EH (cell line): ENCODE results near the gene SOX8.

Experiments used
- DNase-seq: peaks from one replicate; pipeline ENCODE4 v3.0.0-alpha.2; 2015; ENCODE audit warnings: low read depth

SOX8 gene

DNA sequence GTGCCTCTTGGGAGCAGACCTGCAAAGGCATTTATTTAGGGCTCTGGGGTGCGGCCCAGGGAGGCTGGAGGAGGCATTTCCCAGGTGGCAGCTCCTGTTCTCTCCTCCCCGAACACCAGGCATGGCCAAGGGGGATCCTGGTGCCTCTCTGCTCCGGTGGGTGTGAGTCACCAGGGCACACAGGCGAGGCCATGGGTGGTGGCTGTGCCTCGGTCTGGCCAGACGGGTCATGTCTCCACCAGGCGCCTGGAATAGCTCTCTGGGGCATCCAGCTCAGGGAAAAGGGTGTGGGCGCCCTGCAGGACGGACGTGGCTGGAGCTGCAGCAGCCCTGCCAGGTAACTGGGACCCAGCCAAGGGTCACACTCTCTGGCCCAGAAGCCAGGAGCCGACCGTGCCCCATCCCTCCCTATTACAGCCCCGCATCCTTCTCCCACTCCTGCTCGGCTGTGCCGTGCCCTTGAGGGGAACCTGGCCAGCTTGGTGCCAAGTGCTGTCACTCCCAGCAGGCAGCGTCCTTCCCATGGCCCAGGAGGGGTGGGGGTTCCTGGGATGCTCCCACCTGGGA lies 25.8 kb downstream of the SOX8 start:
- DNase-seq, result no peak

- no peak for DNase-seq
Measured at GRCh38 chr16:1008085-1008484, 26.5 kb downstream of the SOX8 start.

DNA sequence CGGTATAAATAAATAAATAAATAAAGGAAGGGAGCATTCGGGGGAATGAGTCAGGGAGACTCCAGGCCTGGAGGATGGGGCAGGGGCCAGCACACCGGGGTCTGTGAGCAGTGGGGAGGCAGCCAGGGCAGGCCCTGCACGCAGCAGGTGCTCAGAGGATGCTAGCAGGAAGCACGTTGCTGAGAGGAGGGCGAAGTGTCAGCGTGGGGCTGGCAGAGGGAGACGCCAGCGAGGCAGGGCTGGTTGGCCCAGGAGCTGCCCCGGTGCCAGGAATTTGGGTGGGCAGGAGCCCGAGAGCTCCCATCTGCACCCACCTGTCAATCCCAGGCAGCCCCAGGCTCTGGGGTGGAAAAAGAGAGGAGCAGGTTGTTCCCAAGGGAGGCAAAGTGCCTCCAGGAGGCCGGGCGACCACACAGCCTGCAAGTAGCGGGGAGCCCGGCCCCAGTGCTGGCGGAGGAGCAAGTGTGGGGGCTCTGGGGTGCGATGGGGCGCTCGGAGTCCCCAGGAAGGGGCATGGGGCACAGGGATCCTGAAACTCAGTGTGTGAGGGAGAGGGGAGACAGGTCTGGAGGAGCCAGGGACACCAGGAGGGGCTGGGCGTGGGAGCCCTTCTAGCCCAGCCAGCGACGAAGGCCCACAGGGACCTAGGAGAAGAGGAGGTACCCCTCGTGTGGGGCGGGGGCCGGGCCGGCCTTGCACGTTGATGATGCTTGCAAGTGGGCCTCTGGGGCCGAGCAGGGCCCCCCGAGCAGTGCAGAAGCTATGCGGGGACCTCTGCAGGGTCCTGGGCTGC lies 28.0 kb downstream of the SOX8 start:
- DNase-seq, result no peak

GRCh38 chr16:1010251-1010650 lies 28.7 kb downstream of the SOX8 start:
- no peak for DNase-seq

- no peak for DNase-seq
Measured at GRCh38 chr16:1010815-1011214, 29.2 kb downstream of the SOX8 start.

DNA sequence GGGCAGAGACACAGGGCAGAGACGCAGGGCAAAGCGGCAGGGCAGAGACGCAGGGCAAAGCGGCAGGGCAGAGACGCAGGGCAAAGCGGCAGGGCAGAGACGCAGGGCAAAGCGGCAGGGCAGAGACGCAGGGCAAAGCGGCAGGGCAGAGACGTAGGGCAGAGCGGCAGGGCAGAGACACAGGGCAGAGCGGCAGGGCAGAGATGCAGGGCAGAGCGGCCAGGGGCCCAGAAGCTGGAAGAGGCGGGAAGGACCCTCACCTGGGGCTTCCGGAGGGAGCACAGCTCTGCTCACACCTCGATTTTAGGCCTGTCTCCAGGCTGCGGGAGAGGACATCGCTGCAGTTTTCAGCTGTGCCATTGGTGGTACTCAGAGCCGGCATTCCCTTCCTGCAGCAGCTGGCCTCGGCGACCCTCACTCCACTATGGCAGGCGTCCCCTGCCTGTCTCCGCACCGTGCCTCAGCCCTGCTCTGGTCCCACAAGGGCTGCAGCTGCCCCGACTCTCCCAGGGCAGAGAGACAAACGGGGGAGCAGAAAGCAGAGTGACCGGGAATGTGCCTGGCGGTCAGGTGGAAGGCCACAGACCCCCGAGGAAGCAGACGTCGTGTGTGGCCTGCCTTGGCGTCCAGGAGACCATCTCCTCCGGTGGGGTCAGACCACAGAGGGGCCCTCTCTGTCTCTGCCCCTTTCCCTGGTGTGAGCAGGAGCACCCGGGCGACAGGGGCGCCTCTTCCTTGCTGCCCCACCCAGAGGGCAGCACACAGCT lies 29.9 kb downstream of the SOX8 start:
- DNase-seq, result no peak

DNA sequence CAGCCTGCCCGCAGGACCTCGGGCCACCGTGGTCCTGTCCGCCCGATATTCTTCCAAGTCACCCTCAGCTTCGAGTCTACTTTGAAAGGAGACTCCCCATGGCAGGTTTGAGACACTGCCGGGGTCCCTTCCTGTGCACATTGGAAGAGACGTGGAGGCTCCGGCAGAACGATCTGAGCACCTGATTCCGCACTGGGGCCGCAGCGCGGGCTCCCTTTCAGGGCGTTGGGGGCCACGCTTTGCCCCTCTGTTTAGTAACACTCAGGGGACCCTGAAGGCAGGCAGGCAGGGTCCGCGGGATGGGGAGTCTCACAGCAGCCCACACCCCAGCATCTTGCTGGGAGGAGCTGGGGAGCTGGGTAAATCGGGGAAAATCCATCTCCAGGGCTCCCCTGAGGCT lies 30.6 kb downstream of the SOX8 start:
- DNase-seq, result no peak

DNA sequence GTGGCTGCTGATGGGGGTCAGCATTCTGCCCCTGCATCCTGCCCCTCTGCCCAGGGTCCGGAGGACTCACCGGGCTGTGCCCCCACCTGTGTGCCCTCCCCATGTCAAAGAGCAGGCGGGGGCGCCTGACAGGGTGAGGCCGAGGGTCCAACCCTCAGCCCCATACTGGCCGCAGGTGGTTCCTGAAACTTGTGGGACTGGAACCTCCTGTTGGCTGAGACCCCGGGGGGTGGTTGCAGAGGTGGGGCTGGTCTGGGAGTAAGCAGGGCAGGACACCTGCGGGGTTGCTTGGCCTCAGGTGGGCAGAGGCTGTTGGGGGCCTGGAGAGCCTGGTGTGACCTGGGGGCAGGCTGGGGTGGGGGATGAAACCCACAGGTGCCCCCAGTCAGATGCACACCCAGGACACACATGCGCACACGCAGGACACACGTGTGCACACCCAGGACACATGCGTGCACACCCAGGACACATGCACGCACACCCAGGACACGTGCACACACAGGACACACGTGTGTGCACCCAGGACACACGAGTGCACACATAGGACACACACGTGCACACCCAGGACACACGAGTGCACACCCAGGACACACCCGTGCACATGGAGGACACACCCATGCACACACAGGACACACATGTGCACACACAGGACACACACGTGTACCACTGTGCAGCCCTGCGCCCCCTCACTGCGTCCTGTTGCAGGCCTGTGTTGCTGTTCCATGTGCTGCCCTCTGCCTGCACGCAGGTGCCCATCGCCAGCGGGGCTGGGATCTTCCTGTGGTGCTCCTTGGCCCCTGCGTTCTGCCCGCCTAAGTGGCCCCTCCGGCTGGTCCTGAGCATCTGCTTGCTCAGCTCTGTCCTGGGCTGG lies 31.4 kb downstream of the SOX8 start:
- DNase-seq, result no peak

- no peak for DNase-seq
Measured at GRCh38 chr16:1013593-1013900, 32.0 kb downstream of the SOX8 start.

DNA sequence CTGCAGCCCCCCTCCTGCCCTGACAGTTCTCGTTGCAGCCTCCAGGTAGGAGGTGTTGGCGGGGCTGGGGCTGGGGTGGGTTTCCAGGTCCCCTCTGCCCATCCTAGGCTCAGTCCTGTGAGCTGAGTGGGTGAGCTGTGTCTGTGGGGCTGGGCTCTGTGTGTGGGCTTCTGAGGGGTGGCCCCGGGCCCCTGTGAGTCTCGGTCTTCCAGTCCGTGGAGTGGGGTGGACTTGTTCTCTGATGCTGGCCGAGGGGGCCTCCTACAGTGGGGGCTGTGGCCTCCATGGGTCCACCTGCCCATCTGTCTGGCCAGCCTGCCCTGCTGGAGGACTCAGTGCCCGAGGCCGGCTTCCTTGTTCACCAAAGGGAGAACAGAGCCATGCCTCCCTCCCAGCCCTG lies 32.7 kb downstream of the SOX8 start:
- DNase-seq, result no peak

DNA sequence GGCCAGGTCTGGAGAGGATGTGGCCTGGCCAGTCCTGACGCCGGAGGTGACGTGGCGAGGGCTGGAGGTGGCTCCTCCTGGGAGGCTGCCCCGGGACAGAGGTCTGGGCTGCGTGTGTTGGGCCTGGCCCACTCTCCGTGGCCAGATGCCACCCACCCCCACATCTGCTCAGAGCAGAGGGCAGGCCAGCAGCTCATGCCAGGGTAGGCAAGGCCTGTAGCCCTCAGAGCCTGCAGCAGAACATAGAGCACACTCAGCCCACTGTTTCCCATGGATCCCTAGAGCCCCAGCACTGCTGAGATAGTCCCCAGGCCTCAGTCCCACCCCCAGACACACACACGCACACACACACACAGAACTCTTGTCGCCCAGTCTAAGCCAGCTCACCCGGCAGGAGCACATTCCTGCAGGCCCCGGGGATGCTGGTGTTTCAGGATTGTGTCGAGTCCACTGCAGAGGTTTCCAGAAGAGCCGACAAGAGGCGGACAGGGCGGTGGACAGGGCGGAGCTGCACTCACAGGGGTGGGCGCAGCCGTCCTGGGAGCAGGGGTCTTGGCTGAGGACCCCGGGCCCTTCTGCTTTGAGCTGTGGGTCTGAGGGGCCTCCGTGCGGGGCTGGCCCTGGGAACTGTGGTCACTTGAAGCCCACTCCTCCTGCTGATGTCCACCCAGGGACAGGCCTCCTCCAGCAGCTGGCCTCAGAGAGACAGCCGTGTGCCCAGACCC lies 33.4 kb downstream of the SOX8 start:
- no peak for DNase-seq

GRCh38 chr16:1018447-1019198 lies 37.1 kb downstream of the SOX8 start:
- DNase-seq, result no peak

DNA sequence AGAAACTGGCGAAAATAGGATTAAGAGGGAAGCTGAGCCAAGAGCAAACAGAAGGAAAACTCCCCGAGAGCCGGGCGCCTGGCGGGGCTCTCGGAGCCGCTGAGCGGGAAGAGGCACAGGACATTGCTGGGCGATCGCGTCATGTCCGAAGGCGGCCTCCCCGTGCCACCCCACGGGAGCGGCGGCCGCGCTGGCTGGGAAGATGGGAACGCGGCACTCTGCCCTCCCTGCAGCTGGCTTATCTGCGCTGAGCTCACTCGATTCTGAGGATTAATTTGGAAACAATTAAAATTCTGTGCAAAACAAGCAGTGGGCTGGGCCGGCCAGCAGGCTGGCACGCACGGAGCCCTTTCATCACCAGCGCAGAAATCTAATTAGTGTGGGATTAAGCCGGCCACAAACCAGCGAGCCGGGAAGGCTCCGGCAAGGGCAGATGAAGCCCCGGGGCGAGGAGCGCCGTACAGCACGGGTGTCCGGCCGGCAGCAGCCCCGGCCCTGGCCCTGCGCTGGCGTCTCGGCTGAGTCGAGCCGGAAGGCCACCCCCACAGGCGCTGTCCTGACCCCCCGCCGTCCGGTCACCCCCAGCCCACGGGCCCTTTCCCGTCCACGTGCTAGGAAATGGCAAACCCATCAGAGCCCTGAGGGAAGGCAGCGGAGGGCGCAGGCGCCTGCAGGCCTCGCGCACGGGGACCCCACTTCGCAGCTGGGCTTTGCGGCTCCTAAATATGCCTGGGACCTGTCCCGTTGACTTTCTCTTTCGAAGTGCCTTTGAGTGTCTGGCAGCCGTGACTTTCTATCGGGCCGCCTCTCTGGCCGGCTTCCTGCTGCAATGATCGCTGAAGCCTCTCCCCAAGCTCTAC lies 37.9 kb downstream of the SOX8 start:
- DNase-seq, result peak; percentile 76

GRCh38 chr16:1020091-1020399 lies 38.5 kb downstream of the SOX8 start:
- no peak for DNase-seq

- no peak for DNase-seq
Measured at GRCh38 chr16:1020591-1020990, 39.0 kb downstream of the SOX8 start.

GRCh38 chr16:1021553-1022160 lies 40.1 kb downstream of the SOX8 start:
- DNase-seq, result no peak

GRCh38 chr16:1022466-1022865 lies 40.9 kb downstream of the SOX8 start:
- no peak for DNase-seq

DNA sequence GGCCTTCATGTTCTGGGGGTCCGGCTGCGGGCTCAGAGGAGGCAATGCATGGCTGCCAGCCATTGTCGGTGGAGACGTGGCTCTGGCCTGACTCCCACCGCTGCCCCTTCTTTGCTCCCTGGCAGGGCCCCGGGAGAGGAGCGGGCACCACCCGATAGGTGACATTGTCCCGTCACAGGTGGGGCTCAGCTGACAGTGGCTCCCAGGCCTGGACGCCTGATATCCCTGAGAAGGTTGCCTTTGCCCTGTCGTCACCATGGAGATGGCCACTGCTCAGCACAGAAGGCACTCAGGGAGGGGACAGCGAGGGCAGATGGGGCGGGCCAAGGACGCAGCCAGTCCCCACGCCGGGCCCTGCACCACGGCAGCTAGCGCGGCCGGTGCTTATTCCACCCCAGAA lies 42.6 kb downstream of the SOX8 start:
- DNase-seq, result no peak

DNA sequence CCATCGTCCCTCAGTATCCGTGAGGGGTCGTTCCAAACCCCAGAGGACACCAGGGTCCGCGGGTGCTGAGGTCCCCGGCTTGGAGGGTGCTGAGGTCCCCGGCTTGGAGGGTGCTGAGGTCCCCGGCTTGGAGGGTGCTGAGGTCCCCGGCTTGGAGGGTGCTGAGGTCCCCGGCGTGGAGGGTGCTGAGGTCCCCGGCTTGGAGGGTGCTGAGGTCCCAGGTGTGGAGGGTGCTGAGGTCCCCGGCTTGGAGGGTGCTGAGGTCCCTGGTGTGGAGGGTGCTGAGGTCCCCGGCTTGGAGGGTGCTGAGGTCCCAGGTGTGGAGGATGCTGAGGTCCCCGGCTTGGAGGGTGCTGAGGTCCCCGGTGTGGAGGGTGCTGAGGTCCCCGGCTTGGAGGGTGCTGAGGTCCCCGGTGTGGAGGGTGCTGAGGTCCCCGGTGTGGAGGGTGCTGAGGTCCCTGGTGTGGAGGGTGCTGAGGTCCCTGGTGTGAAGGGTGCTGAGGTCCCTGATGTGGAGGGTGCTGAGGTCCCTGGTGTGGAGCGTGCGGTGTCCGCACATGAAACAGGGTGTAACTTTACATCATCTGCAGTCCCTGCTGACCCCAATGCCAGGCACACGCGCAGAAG lies 43.7 kb downstream of the SOX8 start:
- DNase-seq, result peak; percentile 4
